Ovary (tissue), 3 donors: ENCODE results near the gene LIN37.

Experiments
- POLR2A ChIP-seq: fragments of 450-650 bp; IDR thresholded peaks from one replicate; pipeline ENCODE4 v1.6.1; 2017; ENCODE audit warnings: antibody characterized with exemption, mild to moderate bottlenecking, moderate library complexity
- TF ChIP-seq, protein P1 (sequence below), 3 donors: fragments of 450-650 bp in 2 of 3; fragments of 200-600 bp in 1 of 3; IDR thresholded peaks; one replicate each; pipeline versions ENCODE4 v1.5.1 to v1.8.0; 2016 to 2022; ENCODE audit warnings: antibody characterized with exemption in 3 of 3, mild to moderate bottlenecking in 1 of 3
- donor health status: DM: no; HTN: no; CAD: no.

DNA sequence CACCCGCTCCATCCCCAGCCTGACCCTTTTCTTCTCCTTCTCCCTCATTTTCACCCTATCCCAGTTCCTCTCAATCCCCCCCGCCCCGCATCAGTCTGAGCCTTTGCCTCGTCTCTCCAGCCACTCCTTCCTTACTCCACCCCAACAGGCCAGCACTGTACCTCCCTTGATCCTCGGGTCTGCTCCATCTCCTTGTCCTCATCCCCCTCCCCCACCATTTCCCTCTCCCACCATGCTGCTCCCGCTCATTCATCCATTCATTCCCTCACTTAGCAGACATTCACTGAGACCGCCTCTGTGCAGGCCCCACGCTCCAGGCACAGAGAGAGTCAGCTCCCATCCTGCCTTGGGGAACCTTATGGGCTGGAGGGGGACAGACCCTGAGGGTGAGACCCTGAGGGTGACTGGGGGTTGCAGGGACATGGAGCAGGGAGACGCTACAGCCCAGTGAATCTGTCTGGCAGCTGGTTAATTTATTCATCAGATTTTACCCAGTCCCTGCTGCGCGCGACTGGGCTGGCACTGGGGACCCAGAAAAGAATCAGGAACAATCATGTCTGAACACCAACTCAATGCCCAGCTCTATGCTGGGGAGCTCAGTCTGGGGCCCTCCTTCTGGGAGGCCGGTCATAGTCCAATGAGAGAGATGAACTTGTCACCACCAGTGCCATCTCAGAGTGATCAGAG, 27.9 kb downstream of the LIN37 start:
- TF ChIP-seq, protein P1, sequence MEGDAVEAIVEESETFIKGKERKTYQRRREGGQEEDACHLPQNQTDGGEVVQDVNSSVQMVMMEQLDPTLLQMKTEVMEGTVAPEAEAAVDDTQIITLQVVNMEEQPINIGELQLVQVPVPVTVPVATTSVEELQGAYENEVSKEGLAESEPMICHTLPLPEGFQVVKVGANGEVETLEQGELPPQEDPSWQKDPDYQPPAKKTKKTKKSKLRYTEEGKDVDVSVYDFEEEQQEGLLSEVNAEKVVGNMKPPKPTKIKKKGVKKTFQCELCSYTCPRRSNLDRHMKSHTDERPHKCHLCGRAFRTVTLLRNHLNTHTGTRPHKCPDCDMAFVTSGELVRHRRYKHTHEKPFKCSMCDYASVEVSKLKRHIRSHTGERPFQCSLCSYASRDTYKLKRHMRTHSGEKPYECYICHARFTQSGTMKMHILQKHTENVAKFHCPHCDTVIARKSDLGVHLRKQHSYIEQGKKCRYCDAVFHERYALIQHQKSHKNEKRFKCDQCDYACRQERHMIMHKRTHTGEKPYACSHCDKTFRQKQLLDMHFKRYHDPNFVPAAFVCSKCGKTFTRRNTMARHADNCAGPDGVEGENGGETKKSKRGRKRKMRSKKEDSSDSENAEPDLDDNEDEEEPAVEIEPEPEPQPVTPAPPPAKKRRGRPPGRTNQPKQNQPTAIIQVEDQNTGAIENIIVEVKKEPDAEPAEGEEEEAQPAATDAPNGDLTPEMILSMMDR (IDR thresholded peaks at IDR 0.05), result no peak
- TF ChIP-seq POLR2A, result no peak
